ENCODE data around the gene FYB1.

The FYB1 gene

DNA sequence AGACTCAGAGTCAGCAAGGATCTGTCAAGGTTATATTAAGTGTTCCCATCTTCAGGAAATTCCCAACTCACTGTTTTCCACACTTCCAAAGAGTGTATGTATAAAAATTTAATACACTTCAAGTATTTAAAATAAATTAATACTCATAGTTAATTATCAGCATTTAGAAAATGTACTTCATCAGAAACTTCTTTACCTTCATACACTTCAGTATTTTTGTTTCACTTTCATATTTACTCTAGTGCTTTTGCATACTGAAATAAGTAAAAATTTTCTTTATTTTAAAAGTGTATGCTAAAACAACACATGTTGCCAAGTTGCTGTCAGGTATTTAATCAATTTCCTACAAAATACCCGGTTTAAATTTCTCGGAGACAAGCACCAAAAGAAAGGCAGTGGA lies 161.6 kb downstream of the FYB1 start:
- TF ChIP-seq CREB1 (IDR thresholded peaks at IDR 0.05; ENCODE audit: low read depth) = no peak
- TF ChIP-seq EGR1 (IDR thresholded peaks at IDR 0.05) = no peak
- TF ChIP-seq FOXM1 (IDR thresholded peaks at IDR 0.05; ENCODE audit: borderline replicate concordance, low read depth) = no peak
- TF ChIP-seq, protein P1, sequence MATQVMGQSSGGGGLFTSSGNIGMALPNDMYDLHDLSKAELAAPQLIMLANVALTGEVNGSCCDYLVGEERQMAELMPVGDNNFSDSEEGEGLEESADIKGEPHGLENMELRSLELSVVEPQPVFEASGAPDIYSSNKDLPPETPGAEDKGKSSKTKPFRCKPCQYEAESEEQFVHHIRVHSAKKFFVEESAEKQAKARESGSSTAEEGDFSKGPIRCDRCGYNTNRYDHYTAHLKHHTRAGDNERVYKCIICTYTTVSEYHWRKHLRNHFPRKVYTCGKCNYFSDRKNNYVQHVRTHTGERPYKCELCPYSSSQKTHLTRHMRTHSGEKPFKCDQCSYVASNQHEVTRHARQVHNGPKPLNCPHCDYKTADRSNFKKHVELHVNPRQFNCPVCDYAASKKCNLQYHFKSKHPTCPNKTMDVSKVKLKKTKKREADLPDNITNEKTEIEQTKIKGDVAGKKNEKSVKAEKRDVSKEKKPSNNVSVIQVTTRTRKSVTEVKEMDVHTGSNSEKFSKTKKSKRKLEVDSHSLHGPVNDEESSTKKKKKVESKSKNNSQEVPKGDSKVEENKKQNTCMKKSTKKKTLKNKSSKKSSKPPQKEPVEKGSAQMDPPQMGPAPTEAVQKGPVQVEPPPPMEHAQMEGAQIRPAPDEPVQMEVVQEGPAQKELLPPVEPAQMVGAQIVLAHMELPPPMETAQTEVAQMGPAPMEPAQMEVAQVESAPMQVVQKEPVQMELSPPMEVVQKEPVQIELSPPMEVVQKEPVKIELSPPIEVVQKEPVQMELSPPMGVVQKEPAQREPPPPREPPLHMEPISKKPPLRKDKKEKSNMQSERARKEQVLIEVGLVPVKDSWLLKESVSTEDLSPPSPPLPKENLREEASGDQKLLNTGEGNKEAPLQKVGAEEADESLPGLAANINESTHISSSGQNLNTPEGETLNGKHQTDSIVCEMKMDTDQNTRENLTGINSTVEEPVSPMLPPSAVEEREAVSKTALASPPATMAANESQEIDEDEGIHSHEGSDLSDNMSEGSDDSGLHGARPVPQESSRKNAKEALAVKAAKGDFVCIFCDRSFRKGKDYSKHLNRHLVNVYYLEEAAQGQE (IDR thresholded peaks at IDR 0.05; ENCODE audit: low read depth) = no peak
- TF ChIP-seq TAF1 (IDR thresholded peaks at IDR 0.05; ENCODE audit: low read depth) = no peak
- no peak for TF ChIP-seq EP300 (IDR thresholded peaks at IDR 0.05; ENCODE audit: borderline replicate concordance)
- no peak for TF ChIP-seq RAD21 (IDR thresholded peaks at IDR 0.05; ENCODE audit: low read depth)
- no peak for TF ChIP-seq CEBPB (IDR thresholded peaks at IDR 0.05)
- TF ChIP-seq TCF12 (IDR thresholded peaks at IDR 0.05; ENCODE audit: low read depth) = no peak
- TF ChIP-seq, protein P2, sequence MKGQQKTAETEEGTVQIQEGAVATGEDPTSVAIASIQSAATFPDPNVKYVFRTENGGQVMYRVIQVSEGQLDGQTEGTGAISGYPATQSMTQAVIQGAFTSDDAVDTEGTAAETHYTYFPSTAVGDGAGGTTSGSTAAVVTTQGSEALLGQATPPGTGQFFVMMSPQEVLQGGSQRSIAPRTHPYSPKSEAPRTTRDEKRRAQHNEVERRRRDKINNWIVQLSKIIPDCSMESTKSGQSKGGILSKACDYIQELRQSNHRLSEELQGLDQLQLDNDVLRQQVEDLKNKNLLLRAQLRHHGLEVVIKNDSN (IDR thresholded peaks at IDR 0.05) = no peak
- no peak for TF ChIP-seq YY1 (IDR thresholded peaks at IDR 0.05; ENCODE audit: low read depth)
- TF ChIP-seq, protein P3, sequence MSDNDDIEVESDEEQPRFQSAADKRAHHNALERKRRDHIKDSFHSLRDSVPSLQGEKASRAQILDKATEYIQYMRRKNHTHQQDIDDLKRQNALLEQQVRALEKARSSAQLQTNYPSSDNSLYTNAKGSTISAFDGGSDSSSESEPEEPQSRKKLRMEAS (IDR thresholded peaks at IDR 0.05) = no peak
- TF ChIP-seq TEAD4 (IDR thresholded peaks at IDR 0.05) = no peak
- no peak for TF ChIP-seq ZBTB7A (IDR thresholded peaks at IDR 0.05; ENCODE audit: low read depth)
- no peak for TF ChIP-seq NFIC (IDR thresholded peaks at IDR 0.05)

DNA sequence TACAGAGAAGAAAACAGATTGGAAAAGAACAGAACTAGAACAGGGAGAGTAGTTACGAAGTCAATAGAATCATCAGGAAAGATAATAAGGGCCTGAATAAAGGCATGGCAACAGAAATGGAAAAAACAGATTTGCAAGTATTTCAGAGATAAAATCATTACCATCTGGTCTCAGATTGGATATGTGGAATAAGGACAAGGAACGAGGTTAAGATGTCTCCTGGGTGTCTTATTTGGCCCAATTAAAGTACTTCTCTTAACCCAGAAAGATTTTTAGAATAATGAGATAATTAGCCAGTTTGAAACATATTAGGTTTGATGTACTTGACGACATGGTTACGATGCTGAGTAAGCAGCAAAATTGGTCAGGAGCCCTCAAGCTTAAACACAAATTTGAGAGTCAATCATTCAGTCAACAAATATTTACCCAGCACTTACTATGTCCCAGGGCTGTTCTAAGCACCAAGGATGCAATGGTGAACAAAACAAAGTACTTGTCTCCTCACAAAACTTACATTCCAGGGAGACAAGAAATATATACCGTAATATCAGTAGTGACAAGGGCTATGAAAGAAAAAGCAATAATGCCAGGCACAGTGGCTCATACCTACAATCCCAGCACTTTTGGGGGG lies 163.5 kb downstream of the FYB1 start:
- TF ChIP-seq TAF1 (IDR thresholded peaks at IDR 0.05; ENCODE audit: low read depth) (no peak), FOXM1 (IDR thresholded peaks at IDR 0.05; ENCODE audit: borderline replicate concordance, low read depth) (no peak)

Data from Ishikawa (cell line).